Spinal cord (tissue), 10 donors: ENCODE results near the gene OXCT1. TPM values are rescaled to one million over a fixed set of nuclear protein-coding genes. Genes with fewer than 3 reads are reported as not detected.

Experiments used
- DNase-seq, 6 donors: peaks; one replicate each; pipeline versions ENCODE4 v3.0.0 to v3.0.0-alpha.2; 2013 to 2015; ENCODE audit warnings: low spot score in 6 of 6, low read depth in 4 of 6
- H3K27ac ChIP-seq: one replicate; pipeline ENCODE4 v1.5.1; 2013; ENCODE audit warnings: low read depth, low read length, control low read depth
- H3K27me3 ChIP-seq: one replicate; pipeline ENCODE4 v1.6.1; 2013; ENCODE audit warnings: low read length; ENCODE audit not compliant: control insufficient read depth, insufficient read depth
- H3K36me3 ChIP-seq: one replicate; pipeline ENCODE4 v1.6.1; 2013; ENCODE audit warnings: low read length; ENCODE audit not compliant: control insufficient read depth, insufficient read depth
- H3K4me1 ChIP-seq: one replicate; pipeline ENCODE4 v1.6.1; 2013; ENCODE audit warnings: low read length; ENCODE audit not compliant: control insufficient read depth, insufficient read depth
- H3K4me3 ChIP-seq: one replicate; pipeline ENCODE4 v1.5.1; 2013; ENCODE audit warnings: low read depth, low read length, control low read depth
- H3K9me3 ChIP-seq: one replicate; pipeline ENCODE4 v1.6.1; 2013; ENCODE audit warnings: low read length; ENCODE audit not compliant: control insufficient read depth, insufficient read depth
- WGBS: methylation state at CpG from one replicate; pipeline ENCODE4 v1.1.5; 2013; ENCODE audit warnings: missing lambda C conversion rate; ENCODE audit not compliant: insufficient coverage; 5-methylcytosine and 5-hydroxymethylcytosine counted together
- polyA plus RNA-seq, 2 donors: library from polyadenylated mRNA; unstranded; fragments of 120-200 nt; gene quantifications; one replicate each; pipeline ENCODE4 v1.2.1, GENCODE V29; 2013; ENCODE audit not compliant: insufficient read length in 2 of 2
- total RNA-seq, 2 donors: library from RNA; depleted of rRNA in 1 of 2; stranded (reverse); fragments of 120-200 nt in 1 of 2; fragments of >200 nt in 1 of 2; gene quantifications; one replicate each; pipeline versions ENCODE4 v1.2.3 to v1.2.4, GENCODE V29; 2013 to 2014
- donor health status: healthy.

OXCT1 gene
- total and polyA plus RNA-seq, 4 donors, result 50.9 to 103 (median 95.0) TPM

DNA sequence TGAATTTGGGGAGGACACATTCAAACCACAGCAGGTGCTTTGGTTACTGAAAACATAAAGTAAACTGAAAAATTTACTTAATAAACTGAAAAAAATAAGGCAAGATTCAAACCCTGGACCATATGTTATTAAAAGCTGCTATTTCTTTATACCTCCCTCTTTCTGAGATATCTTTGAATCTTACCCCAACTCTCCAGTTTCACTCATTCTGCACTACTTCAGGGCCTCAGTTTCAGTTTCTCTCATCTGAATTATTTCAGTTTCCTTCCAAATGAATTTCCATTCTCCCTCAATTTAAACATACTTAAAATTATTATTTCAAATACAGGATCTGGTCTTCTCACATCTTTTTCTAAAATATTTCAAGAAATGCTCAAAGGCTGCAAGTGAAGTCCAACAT, 4.9 kb upstream of the OXCT1 start:
- no peak for DNase-seq
- H3K9me3 ChIP-seq, result no peaks in the 10 kb centered on the region
- no peak overlapping the region for H3K27ac ChIP-seq
- peaks cover 10% of the 10 kb centered on the region for H3K4me1 ChIP-seq
- H3K4me3 ChIP-seq, result no peak overlapping the region
- no peaks in the 10 kb centered on the region for H3K36me3 ChIP-seq
- no peaks in the 10 kb centered on the region for H3K27me3 ChIP-seq

DNA sequence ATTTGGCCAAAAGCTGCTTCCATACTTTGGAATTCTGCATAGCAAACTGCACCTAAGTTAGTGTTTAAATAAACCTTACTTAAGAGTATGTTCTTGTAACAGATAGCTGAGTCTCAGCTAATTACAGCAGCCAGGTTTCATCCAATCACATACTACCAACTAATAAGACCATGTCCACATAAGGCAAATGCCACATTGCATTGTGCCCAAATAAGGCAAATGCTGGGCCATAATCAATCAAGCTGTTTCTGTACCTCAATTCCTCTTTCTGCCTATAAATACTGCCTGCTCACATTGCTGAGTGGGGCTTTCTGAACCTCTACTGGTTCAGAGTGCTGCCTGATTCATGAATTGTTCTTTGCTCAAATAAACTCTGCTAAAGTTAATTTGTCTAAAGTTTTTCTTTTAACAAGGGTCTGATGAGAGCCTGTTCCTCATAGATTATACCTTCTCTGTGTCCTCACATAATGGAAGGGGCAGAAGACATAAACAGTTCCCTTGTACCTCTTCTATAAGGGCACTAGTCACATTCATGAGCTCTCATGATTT, 4.4 kb upstream of the OXCT1 start:
- peaks cover 11% of the 10 kb centered on the region for H3K4me1 ChIP-seq
- no peaks in the 10 kb centered on the region for H3K9me3 ChIP-seq
- no peak overlapping the region for H3K4me3 ChIP-seq
- H3K36me3 ChIP-seq, result no peaks in the 10 kb centered on the region
- DNase-seq, result no peak
- H3K27ac ChIP-seq, result no peak overlapping the region
- no peaks in the 10 kb centered on the region for H3K27me3 ChIP-seq

DNA sequence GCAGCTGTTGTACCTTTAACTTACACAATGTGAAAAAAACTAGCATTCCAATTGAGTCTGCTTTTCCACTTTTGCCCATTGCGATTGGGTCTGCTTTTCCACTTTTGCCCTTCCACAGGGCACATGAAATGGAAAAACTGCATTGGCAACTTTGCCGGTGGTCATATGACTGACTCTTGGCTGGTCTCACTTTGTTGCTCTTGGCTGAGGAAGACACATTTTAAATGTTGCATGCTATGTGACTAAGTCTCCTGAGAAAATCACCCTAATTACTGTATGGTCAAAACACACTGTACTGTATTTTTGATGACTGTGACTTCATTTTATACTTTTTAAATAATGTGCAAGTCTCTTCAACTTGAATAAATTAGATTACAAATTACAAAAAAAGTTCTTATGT, 1.6 kb upstream of the OXCT1 start:
- no peaks in the 10 kb centered on the region for H3K9me3 ChIP-seq
- H3K4me3 ChIP-seq, result no peak overlapping the region
- peak in 2 of 6 donors; percentile 20 to 62 for DNase-seq
- H3K27ac ChIP-seq, result no peak overlapping the region
- no peaks in the 10 kb centered on the region for H3K36me3 ChIP-seq
- 67% methylated on average over 1 of the region's 2 CpGs for WGBS
- H3K27me3 ChIP-seq, result no peaks in the 10 kb centered on the region
- H3K4me1 ChIP-seq, result peaks cover 20% of the 10 kb centered on the region

- H3K4me1 ChIP-seq, result peaks cover 20% of the 10 kb centered on the region
- H3K9me3 ChIP-seq, result no peaks in the 10 kb centered on the region
- 6% methylated on average over 14 of the region's 16 CpGs for WGBS
- no peaks in the 10 kb centered on the region for H3K36me3 ChIP-seq
- H3K4me3 ChIP-seq, result peak overlapping the region; percentile 86
- no peaks in the 10 kb centered on the region for H3K27me3 ChIP-seq
- H3K27ac ChIP-seq, result peak overlapping the region; percentile 92
- DNase-seq, result peak in 1 of 6 donors; percentile 15
These were observed 413 bp upstream of the OXCT1 start for GRCh38 chr5:41870627-41871048.

- no peaks in the 10 kb centered on the region for H3K36me3 ChIP-seq
- peak overlapping the region; percentile 92 for H3K27ac ChIP-seq
- WGBS, result 8% methylated on average over 28 of the region's 28 CpGs
- no peaks in the 10 kb centered on the region for H3K27me3 ChIP-seq
- peaks cover 20% of the 10 kb centered on the region for H3K4me1 ChIP-seq
- peak in 3 of 6 donors; percentile 18 to 78 (median 32) for DNase-seq
- no peaks in the 10 kb centered on the region for H3K9me3 ChIP-seq
- peak overlapping the region; percentile 86 for H3K4me3 ChIP-seq
These were observed 988 bp downstream of the OXCT1 start for GRCh38 chr5:41869151-41869723.

GRCh38 chr5:41863871-41864486, 6.2 kb downstream of the OXCT1 start:
- no peaks in the 10 kb centered on the region for H3K9me3 ChIP-seq
- no peak overlapping the region for H3K27ac ChIP-seq
- H3K36me3 ChIP-seq, result peaks cover 4% of the 10 kb centered on the region
- H3K27me3 ChIP-seq, result no peaks in the 10 kb centered on the region
- no peak for DNase-seq
- H3K4me3 ChIP-seq, result no peak overlapping the region
- H3K4me1 ChIP-seq, result peaks cover 3% of the 10 kb centered on the region

DNA sequence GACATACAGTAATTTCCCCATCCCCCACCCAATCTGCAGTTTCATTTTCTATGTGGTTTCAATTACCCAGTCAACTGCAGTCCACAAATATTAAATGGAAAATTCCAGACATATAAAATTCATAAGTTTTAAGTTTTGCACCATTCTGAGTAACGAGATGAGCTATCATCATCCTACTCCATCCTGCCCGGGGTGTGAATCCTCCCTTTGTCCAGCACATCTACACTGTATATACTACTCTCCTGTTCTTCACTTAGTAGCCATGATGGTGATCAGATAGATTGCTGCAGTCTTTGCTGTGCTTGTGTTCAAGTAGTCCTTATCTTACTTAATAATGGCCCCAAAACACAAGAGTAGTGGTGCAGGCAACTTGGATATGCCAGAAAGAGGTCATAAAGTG, 11.3 kb downstream of the OXCT1 start:
- WGBS, result no CpG with 5 or more reads among the region's 2 CpGs
- Histone ChIP-seq H3K4me3 (no peak overlapping the region), H3K36me3 (peaks cover 4% of the 10 kb centered on the region), H3K27me3 (no peaks in the 10 kb centered on the region), H3K4me1 (no peaks in the 10 kb centered on the region), H3K27ac (no peak overlapping the region), H3K9me3 (no peaks in the 10 kb centered on the region)
- no peak for DNase-seq

- peaks cover 4% of the 10 kb centered on the region for H3K36me3 ChIP-seq
- no CpG with 5 or more reads among the region's 1 CpG for WGBS
- no peak for DNase-seq
- H3K27ac ChIP-seq, result no peak overlapping the region
- H3K27me3 ChIP-seq, result no peaks in the 10 kb centered on the region
- no peaks in the 10 kb centered on the region for H3K9me3 ChIP-seq
- H3K4me1 ChIP-seq, result no peaks in the 10 kb centered on the region
- no peak overlapping the region for H3K4me3 ChIP-seq
These were observed 12.2 kb downstream of the OXCT1 start for GRCh38 chr5:41857989-41858388.

DNA sequence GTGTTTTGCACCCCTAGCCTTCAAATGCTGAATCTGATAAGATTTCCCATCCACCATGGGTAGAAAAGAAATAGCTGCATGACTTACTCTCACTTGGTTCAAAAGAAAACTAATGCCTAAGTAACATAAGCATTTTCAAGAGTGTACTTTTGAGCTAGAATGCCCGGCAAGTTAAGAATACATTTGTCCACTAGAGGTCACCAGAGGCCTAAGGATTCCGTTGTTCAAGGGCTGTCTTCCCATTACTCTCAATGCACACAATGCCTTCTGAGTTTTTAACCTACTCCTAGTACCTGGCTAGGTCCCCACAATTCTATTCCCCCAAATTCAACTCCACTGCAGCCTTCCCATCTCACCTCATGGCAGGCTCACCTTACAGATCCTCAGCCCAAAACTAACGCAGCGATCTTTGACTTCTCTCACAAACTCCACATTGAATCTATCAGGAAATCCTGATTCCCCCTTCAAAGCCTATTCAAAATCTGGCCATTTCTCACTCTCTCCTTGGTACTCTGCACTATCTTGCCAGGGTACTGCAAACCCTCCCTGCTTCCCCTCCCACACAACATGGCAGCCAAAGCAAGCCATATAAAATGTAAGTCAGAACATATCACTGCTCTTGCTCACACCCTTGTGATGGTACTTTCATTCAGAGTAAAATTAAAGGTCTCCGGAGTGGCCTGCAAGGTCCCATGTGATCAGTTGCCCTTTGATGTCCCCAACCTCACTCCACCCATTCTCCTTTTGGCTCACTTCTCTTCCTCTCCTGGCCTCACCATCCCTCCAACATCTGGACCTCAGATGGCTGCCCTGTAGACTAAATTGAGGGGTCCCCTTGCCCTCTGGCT, 13.4 kb downstream of the OXCT1 start:
- no peaks in the 10 kb centered on the region for H3K27me3 ChIP-seq
- no peak overlapping the region for H3K4me3 ChIP-seq
- no peaks in the 10 kb centered on the region for H3K4me1 ChIP-seq
- H3K9me3 ChIP-seq, result no peaks in the 10 kb centered on the region
- WGBS, result 49% methylated on average over 5 of the region's 5 CpGs
- peak; percentile 64 to 94 (median 73) for DNase-seq
- peaks cover 2% of the 10 kb centered on the region for H3K36me3 ChIP-seq
- H3K27ac ChIP-seq, result no peak overlapping the region
